ENCODE results near the gene DDX55. TPM values are rescaled to one million over a fixed set of nuclear protein-coding genes. Genes with fewer than 3 reads are reported as not detected.
"Not testable (repeated sequence)": the region's sequence is repeated elsewhere in the genome, so short reads cannot be mapped to it uniquely, and the experiment has no call there.

Gene DDX55
- total RNA-seq (1 to 10 TPM; 5.1 to 8.0 (median 6.1) TPM), polyA plus RNA-seq (10 to 100 TPM in 1 of 3 donors, 1 to 10 TPM in 2; 4.2 to 10.5 (median 7.8) TPM)
- long read RNA-seq, donor 1, partial matches to known transcripts = 3 of 5 reads
- long read RNA-seq, donor 1, other reads (novel, unspliced or antisense) = 2 of 5 reads
- long read RNA-seq, donor 2, partial matches to known transcripts = 5 of 8 reads
- long read RNA-seq, donor 2, other reads (novel, unspliced or antisense) = 3 of 8 reads

DNA sequence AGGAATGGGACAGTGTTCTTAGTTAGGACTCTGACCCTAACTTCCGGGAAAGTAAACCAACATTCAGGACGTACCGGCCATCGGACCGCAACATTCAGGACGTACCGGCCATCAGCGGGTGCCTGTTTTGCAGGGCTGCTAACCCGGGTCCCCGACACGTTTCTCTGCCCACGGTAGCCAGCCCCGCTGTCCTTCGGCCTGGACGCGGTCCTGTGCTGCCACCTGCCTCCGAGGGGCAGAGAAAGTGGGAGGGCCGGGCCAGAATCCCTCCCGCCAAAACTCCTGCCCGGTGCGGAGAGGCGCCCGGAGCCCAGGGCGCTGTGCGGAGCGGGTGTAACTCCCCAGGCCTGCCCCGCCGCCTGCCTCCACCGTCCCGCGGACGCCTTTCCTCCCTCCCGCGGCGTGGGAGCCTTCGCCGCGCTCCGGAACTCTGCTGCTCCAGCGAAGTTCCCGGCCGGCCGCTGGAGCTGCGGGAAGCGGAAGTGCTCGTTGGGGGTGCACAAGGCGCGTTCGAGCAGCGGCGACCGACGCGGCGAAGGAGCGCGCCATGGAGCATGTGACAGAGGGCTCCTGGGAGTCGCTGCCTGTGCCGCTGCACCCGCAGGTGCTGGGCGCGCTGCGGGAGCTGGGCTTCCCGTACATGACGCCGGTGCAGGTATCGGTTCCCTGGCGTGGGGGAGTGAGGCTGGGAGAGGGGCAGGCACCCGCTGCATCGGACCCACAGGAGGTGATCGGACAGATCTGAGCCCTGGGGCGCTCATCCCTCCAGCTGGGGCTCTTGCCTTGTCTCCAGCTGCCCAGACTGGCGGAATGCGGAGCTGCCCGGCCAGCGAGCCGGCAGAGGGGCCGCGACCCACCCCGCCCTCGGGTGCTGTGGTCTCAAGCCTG is at the start of gene DDX55:
Gene DDX55 (plus strand): TSS at position 498 of the 888 bp plus-strand sequence. CDS start 50 bp downstream, at position 548.
- DNase-seq (peak; percentile 84 to 94), ATAC-seq (peak; percentile 98 to 99 (median 99))
- TF ChIP-seq, protein P1, sequence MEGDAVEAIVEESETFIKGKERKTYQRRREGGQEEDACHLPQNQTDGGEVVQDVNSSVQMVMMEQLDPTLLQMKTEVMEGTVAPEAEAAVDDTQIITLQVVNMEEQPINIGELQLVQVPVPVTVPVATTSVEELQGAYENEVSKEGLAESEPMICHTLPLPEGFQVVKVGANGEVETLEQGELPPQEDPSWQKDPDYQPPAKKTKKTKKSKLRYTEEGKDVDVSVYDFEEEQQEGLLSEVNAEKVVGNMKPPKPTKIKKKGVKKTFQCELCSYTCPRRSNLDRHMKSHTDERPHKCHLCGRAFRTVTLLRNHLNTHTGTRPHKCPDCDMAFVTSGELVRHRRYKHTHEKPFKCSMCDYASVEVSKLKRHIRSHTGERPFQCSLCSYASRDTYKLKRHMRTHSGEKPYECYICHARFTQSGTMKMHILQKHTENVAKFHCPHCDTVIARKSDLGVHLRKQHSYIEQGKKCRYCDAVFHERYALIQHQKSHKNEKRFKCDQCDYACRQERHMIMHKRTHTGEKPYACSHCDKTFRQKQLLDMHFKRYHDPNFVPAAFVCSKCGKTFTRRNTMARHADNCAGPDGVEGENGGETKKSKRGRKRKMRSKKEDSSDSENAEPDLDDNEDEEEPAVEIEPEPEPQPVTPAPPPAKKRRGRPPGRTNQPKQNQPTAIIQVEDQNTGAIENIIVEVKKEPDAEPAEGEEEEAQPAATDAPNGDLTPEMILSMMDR (IDR thresholded peaks at IDR 0.05) = peak; percentile 59
- peak within 1 kb of the TSS; percentile 73 for H3K4me3 ChIP-seq
- H3K4me1 ChIP-seq = peaks cover 14% of the 10 kb centered on the region
- WGBS, 3 donors = 0 to 1% (median 0%) methylated on average over 47 to 81 of the region's 81 CpGs
- peak within 1 kb of the TSS; percentile 84 for H3K27ac ChIP-seq
- no peaks in the 10 kb centered on the region for H3K27me3 ChIP-seq (ENCODE audit: insufficient read depth in 3 of 3, low read length in 2 of 3)
- intact Hi-C loops (cut with DNase I) = loop anchor here in 1 of 2 donors (2.0 kb wide), 1 partner anchor 331 kb away; the partner anchor contains the start of gene CDK2AP1
- H3K9me3 ChIP-seq = no peaks in the 10 kb centered on the region
- peaks cover 6 to 57% of the 10 kb centered on the region in 2 donors for H3K36me3 ChIP-seq (ENCODE audit: insufficient read depth in 1 of 2, low read depth in 1 of 2)

- not testable (repeated sequence) for H3K36me3 ChIP-seq (ENCODE audit: insufficient read depth in 1 of 2, low read depth in 1 of 2); H3K27me3 ChIP-seq (ENCODE audit: insufficient read depth in 3 of 3, low read length in 2 of 3); DNase-seq; H3K9me3 ChIP-seq; H3K4me3 ChIP-seq; H3K4me1 ChIP-seq; H3K27ac ChIP-seq; ATAC-seq
- WGBS, 3 donors = 50 to 65% (median 62%) methylated on average over 2 of the region's 2 CpGs
- intact Hi-C loops (cut with DNase I) = loop anchor here in 1 of 2 donors (10.0 kb wide), 1 partner anchor 119 kb away; the partner anchor contains the start of gene RILPL2
Measured at GRCh38 chr12:123554136-123554535, 47.8 kb upstream of the DDX55 start.

GRCh38 chr12:123554843-123555242 is 47.1 kb upstream of the DDX55 start:
- not testable (repeated sequence) for H3K4me1 ChIP-seq; ATAC-seq; H3K36me3 ChIP-seq (ENCODE audit: insufficient read depth in 1 of 2, low read depth in 1 of 2); H3K27ac ChIP-seq; H3K27me3 ChIP-seq (ENCODE audit: insufficient read depth in 3 of 3, low read length in 2 of 3); DNase-seq; H3K4me3 ChIP-seq; H3K9me3 ChIP-seq
- WGBS, 3 donors = 89 to 92% (median 90%) methylated on average over 5 of the region's 5 CpGs
- intact Hi-C loops (cut with DNase I) = loop anchor here in 1 of 2 donors (10.0 kb wide), 1 partner anchor 120 kb away; the partner anchor contains the start of gene RILPL2

- H3K4me1 ChIP-seq; H3K36me3 ChIP-seq (ENCODE audit: insufficient read depth in 1 of 2, low read depth in 1 of 2); H3K27me3 ChIP-seq (ENCODE audit: insufficient read depth in 3 of 3, low read length in 2 of 3); H3K27ac ChIP-seq; DNase-seq; H3K4me3 ChIP-seq; ATAC-seq; H3K9me3 ChIP-seq: not testable (repeated sequence)
- intact Hi-C loops (cut with DNase I) = loop anchor here in 1 of 2 donors (10.0 kb wide), 1 partner anchor 124 kb away; the partner anchor contains the start of gene RILPL2
- 94 to 96% (median 96%) methylated on average over 14 of the region's 14 CpGs for WGBS, 3 donors
Measured at GRCh38 chr12:123558487-123558886, 43.4 kb upstream of the DDX55 start.

- TF ChIP-seq, protein P1 (IDR thresholded peaks at IDR 0.05) = no peak
- 60 to 71% (median 64%) methylated on average over 3 of the region's 3 CpGs for WGBS, 3 donors
- Histone ChIP-seq H3K27ac (no peak overlapping the region), H3K27me3 (ENCODE audit: insufficient read depth in 3 of 3, low read length in 2 of 3) (no peaks in the 10 kb centered on the region), H3K4me1 (no peaks in the 10 kb centered on the region), H3K36me3 (ENCODE audit: insufficient read depth in 1 of 2, low read depth in 1 of 2) (no peaks in the 10 kb centered on the region), H3K4me3 (no peak overlapping the region), H3K9me3 (no peaks in the 10 kb centered on the region)
- no peak for ATAC-seq
- intact Hi-C loops (cut with DNase I) = loop anchor here in 1 of 2 donors (10.0 kb wide), 1 partner anchor 125 kb away; the partner anchor contains the start of gene RILPL2
- no peak for DNase-seq
Measured at GRCh38 chr12:123559468-123559867, 42.4 kb upstream of the DDX55 start.
